D721Med (cell line): ENCODE measurements around the gene WASL.
A peak's percentile ranks its signal among the peaks of the same experiment; 100 is the strongest.
"Not testable (repeated sequence)": the region's sequence is repeated elsewhere in the genome, so short reads cannot be mapped to it uniquely, and the experiment has no call there.

Experiments
- DNase-seq: peaks from one replicate; pipeline ENCODE4 v3.0.0; 2011; ENCODE audit warnings: low spot score; ENCODE audit not compliant: insufficient read length
- FAIRE-seq: peaks from 2 replicates; lab custom pipeline; 2011; peaks lifted over from hg19 to GRCh38; lab: Jason Lieb, UNC
- CTCF ChIP-seq: IDR thresholded peaks from 2 replicates; pipeline ENCODE4 v1.5.1; 2012; ENCODE audit warnings: mild to moderate bottlenecking, control low read depth; ENCODE audit not compliant: insufficient read depth; ENCODE audit errors: missing control alignments

WASL gene

GRCh38 chr7:123748734-123749536, at the start of gene WASL:
Gene WASL, minus strand, starts transcription at chr7:123749003. Its CDS starts 269 bp downstream, at chr7:123748734.
- DNase-seq: peak; percentile 65
- TF ChIP-seq CTCF: no peak
- FAIRE-seq: no peak

- peak; percentile 58 for TF ChIP-seq CTCF
- DNase-seq (no peak), FAIRE-seq (peak; percentile 81)
These were observed 49.1 kb upstream of the WASL start for GRCh38 chr7:123797673-123798531.

- no peak for TF ChIP-seq CTCF
- DNase-seq (no peak), FAIRE-seq (no peak)
These were observed 47.8 kb upstream of the WASL start for GRCh38 chr7:123796568-123796967.

GRCh38 chr7:123795917-123796316, 47.1 kb upstream of the WASL start:
- TF ChIP-seq CTCF: no peak
- no peak for DNase-seq
- FAIRE-seq: no peak

- not testable (repeated sequence) for DNase-seq, FAIRE-seq
These were observed 46.3 kb upstream of the WASL start for GRCh38 chr7:123795116-123795515.

- DNase-seq (no peak), FAIRE-seq (no peak)
- no peak for TF ChIP-seq CTCF
These were observed 43.7 kb upstream of the WASL start for GRCh38 chr7:123792547-123792946.

GRCh38 chr7:123791001-123791400, 42.2 kb upstream of the WASL start:
- FAIRE-seq (no peak), DNase-seq (no peak)
- TF ChIP-seq CTCF: no peak
